Activated CD8-positive, alpha-beta memory T cell treated with anti-CD3 and anti-CD28 coated beads for 36 hours (primary cell): Measurements from ENCODE around the gene KCNJ15. TPM values are rescaled to one million over a fixed set of nuclear protein-coding genes. Genes with fewer than 3 reads are reported as not detected.

Source experiments
- CTCF ChIA-PET: fragments of 350-600 bp; sonication (Branson Sonifier 250); formaldehyde crosslinking; loops from one replicate; lab custom pipeline; 2021; ENCODE audit warnings: antibody characterized with exemption; lab: Charles Lee
- POLR2A ChIA-PET: fragments of 350-600 bp; sonication (Branson Sonifier 250); formaldehyde crosslinking; loops from one replicate; lab custom pipeline; 2021; ENCODE audit warnings: antibody characterized with exemption; lab: Charles Lee
- total RNA-seq, 2 experiments: library from RNA; stranded (reverse); gene quantifications; one replicate each; pipeline ENCODE4 v1.2.3, GENCODE V29; 2021

Gene KCNJ15
- total RNA-seq, 2 experiments from 2014 or later: 0.06 to 0.40 TPM

DNA sequence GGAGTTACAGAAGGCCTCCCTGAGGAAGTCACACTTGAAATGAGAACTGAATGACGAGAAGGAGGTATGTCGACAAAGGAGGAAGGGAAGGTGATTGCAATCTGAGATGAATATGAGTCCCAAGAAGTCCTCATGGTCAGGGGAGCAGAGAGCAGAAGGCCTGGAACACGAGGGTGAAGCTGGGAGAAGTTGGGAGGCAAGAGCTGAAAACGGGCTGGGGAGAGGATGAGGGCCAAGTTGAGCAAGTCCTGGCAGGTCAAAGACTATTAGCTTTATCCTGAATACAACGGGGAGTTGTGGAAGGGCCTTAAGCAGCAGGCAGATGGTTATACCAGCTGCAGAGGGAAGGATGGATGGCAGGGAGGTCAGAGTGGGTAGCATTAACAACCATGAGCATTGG, 89.5 kb downstream of the KCNJ15 start:
- POLR2A ChIA-PET: no interaction called here

GRCh38 chr21:38349111-38349746, 92.4 kb downstream of the KCNJ15 start:
- POLR2A ChIA-PET: no interaction called here
- CTCF ChIA-PET: no interaction called here

More for the DNA sequence above, 89.5 kb downstream of the KCNJ15 start:
- CTCF ChIA-PET: no interaction called here

DNA sequence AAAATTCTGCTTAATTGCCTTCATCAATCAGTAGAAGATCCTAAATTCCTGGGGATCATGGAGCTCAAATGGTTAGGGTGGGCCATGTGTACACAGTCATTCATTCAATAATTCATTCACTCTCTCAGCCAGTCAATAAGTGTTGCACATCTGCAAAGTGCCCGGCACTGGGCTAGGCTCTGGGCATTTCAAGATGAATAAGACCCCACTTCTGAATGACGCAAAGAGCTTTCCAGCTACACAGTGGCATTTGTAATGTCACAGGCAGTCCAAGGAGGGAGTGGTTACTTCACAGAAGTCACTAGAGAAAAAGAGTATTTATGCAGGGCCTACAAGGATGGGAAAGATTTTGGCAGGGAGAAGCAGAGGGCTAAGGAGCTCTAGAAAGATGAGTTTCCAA, 93.2 kb downstream of the KCNJ15 start:
- CTCF ChIA-PET: no interaction called here
- POLR2A ChIA-PET: no interaction called here

DNA sequence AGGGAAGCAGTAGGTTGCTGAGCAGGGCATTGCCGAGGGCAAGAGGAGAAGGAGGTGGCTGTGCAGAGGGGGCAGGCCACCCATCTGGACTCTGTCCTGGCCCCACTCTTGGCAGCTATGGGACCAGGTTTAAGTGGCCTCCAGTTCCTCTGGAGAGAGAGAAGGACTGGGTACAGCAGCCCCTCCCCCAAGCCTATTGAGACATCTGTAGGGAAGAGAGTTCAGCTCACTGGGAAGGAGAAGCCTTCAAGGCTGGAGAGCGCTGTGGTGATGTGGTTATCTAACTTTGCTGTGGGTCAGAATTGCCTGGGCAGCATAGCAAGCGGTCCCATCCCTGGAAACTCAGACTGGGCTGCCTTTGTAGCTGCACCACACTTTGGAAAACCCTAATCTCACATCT, 93.9 kb downstream of the KCNJ15 start:
- POLR2A ChIA-PET: no interaction called here
- CTCF ChIA-PET: no interaction called here

DNA sequence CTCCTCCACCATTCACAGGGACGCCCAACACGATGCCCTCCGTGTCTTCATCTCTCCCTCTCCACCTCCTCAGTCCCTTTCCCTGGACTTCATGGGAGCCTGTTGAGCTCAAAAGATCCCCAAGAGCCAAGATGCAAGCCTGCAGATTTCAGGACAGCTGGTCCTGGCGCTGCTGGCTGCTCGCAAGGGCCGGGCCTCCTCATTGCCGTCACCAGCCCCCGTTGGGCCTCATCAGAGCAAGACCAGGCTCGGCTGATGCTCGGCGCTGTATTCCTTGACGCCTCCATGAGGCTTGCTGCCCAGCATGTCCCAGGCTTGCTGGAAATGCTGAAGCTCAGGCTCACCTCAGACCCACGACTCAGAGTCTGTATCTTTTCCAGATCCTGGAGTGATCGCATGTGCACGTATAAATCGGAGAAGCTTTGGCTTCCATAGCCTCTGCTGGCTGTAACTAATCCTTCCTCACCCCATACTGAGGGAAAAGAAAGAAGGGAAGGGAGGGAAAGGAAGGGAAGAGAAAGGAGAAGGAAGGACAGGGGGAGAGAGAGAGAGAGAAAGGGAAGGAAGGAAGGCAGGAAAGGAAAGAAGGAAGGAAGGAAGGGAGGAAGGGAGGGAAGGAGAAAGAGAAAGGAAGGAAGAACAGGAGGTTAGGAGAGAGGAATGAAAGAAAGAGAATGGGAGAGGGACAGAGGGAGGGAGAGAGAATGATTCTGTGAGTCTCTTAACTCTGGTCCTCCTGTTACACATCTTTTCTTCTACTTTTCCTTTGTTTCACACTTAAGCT, 94.6 kb downstream of the KCNJ15 start:
- CTCF ChIA-PET: no interaction called here
- POLR2A ChIA-PET: no interaction called here

GRCh38 chr21:38351961-38352521, 95.2 kb downstream of the KCNJ15 start:
- ChIA-PET POLR2A (no interaction called here), CTCF (no interaction called here)

GRCh38 chr21:38352536-38353219, 95.9 kb downstream of the KCNJ15 start:
- ChIA-PET POLR2A (no interaction called here), CTCF (no interaction called here)

- POLR2A ChIA-PET: no interaction called here
- CTCF ChIA-PET: no interaction called here
Measured at GRCh38 chr21:38354231-38354630, 97.4 kb downstream of the KCNJ15 start.

DNA sequence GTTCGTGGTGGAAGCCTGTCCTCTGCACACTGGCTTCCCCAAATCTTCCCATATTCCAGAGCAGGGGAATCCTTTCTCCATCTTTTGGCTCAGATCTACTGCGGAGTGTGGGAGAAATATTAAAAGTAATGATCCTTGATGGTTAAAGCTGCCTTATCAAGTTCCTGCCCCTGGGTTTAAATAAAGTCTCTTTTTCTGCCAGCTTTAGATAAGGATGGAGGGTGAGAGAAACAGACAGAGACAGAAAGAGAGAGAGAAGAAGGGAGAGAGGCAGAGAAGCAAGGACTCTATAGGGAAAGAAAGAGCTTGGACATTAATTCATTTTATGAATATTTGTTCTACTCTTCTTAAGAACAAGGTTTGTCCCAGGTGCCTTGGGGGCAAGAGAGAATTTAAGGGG, 98.0 kb downstream of the KCNJ15 start:
- ChIA-PET CTCF (interaction anchor here (1.0 kb wide), 1 partner anchor 192 kb away, joined by 3 read pairs; no protein-coding TSS in a partner anchor), POLR2A (no interaction called here)

DNA sequence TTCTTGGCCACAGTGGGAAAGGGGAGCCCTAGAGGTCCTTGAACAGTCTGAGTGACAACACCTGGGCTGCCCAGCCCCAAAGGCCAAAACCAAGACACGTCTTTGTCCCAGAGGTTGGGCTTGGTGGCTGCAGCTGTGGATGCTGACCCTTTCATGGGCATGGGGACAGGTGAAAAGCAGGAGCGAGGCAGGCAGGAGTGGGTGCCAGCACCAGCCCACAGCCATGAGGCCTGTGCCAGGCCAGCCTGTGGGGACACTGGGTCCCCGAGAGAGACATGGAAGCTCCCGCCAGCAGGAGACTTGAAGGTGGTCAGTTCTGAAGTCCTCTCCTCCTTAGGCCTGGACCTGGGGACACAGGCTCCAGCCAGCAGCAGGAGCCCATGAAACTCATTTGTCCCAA, 98.6 kb downstream of the KCNJ15 start:
- ChIA-PET CTCF (interaction anchor here (1.0 to 1.5 kb wide), 3 partner anchors 12 to 193 kb away, joined by 3 to 4 read pairs (median 3); no protein-coding TSS in a partner anchor), POLR2A (no interaction called here)

DNA sequence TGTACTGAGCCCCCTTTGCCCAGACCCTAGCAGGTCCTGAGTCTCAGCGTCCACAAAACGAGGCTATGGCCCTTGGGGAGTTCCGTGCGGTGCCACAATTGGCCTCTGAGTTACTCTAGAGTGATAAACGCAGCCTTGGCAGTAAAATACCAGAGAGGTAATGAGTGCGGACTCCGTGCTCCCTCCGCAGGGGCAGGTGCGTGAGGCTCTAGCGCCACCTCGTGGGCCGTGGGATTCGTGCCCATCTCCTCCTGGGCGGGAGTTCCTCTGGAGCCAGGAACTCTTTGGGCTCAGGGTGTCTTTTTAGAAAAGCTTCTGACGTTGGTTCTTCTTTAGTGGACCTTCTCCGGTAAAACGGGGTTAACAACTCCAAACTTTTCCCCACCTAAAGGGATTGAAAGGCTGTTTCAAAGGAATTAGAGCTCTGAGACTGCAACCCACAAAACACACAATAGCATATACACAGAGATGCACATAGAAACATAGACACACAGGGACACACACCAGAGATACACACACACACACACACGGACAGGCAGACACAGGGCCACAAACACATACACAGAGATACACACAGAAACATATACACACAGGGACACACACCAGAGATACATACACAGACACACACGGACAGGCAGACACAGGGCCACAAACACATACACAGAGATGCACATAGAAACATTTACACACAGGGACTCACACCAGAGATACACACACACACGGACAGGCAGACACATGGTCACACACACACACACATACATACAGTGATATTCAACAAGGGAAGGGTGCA, 99.4 kb downstream of the KCNJ15 start:
- POLR2A ChIA-PET: no interaction called here

More for the DNA sequence above, 99.4 kb downstream of the KCNJ15 start:
- CTCF ChIA-PET: interaction anchor here (0.6 to 1.5 kb wide), 5 partner anchors 13 to 429 kb away, joined by 3 to 4 read pairs (median 4); no protein-coding TSS in a partner anchor

Other genes with a start within 250 kb of the KCNJ15 start
- gene ERG, start 241.5 kb downstream of the KCNJ15 start, total RNA-seq: not detected